CD4-positive, alpha-beta T cell treated with Interferon alpha-2 for 1 hour (primary cell): ENCODE results near the gene TTC6.

Source experiments
- DNase-seq, 2 donors: peaks; one replicate each; pipeline ENCODE4 v3.0.0-alpha.2; 2020 to 2022

Gene TTC6

DNA sequence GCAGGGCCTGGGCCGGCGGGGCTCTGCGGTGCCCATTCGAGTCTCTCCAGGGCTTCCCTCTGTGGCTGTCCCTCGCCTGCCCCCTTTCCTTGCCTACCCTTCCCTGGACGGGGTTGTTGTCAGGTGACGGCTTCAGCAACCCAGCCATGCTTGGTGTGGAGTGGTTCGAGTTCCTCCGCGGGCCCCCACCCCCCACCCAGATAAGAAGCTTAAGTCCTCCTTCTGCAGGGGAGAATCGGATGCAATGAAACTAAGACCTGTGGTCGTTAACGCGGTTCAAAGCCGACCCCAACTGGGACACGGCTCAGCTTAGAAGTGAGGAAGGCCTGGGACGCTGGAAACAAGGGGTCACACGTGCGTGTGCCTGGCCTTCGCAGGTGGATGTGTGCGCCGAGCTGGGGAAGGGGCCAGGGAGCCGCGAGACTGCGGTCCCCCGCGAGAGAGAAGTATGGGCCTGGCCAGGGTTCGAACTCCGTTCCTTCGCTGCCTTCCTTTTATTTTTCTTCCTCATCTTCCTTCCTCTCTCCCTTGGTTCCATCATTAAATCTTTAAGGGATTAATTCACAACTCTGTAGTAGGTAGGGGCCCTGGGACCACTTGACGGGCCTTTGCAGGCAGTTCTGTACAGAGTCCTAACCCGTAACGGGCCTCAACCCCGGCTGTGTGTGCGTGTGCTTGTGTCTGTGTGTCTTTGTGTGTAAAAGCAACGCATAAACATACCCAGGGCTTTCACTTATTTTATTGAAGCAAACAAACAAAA, 3.5 kb downstream of the TTC6 start:
- DNase-seq: no peak

DNA sequence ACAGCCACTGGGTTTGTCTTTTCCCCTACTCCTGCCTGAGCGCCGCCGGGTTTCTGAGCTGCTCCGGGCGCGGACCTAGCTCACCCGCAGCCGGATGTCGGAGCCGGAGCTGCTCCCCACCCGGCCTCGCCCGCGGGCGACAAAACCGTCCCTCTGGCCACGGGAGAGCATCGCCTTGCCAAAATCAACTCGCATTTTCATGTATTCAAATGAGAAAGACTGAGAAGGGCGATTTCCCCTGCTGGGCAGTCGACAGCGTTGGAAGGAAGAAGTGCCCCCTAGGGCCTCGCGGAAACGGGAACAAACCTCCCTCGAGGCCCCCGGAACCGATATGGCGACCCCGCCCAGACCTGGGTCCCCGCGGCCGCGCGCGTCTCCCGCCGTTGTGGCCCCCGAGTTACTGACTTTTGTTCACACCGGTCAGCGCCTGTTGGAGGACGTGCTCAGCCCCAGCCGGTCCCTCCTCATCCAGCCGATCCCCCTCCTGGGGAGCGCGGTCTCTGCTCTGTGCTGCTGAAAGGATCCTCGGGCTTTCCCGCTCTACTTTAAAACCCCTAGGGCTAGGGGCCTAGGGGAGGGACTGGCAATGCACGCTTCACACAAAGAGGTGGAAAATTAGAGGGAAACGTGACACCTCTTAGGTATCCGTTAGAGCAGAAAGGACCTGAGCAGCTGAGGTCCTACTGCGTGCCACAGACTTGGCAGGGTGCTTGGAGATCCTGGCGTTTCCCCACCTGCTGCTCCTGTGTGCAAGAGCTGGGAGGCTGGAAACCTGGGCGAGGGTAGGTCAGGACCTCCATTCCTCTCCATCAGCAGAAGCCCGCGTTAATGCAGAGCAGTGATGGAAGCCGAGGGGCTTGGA, 4.3 kb downstream of the TTC6 start:
- no peak for DNase-seq

DNA sequence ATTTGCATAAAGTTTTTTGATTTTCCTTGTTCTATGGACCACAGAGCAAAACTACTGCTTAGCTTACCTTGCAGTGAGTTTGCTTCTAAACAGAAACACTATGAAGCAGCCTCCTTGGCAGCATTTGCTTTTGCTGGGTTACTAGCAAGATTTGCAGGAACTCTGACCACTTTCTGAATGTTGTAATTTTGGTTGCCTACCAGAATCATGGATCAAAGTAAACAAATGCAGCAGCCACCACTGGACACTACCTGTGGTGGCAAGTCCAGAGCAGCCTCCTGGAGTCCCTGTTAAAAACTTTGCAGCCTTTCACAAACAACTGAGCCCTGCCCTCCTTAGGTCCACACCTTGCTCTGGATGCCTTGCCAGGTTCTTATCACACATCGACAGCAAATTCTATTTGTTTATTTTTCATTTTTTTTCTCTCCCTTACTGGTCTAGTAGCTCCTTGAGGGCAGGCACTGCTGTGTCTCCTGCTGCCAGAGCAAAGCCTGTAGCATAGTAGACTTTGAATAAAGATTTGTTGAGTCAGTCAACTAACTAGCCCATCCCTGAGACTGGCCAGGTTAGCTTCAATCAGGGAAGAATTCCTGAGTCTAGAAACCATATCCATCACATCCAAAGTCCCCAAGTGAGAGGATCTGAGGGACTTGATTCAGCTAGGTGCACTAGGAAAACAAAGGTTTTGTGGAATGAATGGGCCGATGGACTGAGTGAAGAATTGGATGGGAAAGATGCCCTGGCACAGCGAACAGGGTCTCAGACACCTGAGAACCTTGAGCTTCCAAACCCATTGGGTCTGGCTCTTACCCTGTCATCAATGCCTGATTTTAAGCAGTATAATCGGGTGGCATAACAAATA, 5.7 kb downstream of the TTC6 start:
- no peak for DNase-seq

DNA sequence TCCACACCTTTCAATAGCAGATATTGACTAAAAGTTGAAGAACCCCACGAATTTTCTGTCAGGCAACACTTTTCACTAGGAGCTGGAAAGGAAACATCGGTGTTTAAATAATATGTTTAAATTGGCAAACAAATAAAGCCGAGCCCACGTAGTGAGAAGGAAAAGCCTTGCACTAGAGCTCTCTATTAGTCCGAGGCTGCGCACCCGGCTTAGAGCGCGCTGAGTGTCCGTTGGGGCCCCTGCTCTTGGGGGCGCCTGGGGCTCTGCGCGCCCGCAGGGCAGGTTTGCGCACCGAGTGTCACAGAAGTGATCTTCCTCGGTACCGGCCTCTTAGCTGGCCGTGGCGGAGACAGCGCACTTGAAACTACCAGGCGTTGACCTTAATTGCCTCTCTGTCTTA, 6.4 kb downstream of the TTC6 start:
- DNase-seq: no peak

DNA sequence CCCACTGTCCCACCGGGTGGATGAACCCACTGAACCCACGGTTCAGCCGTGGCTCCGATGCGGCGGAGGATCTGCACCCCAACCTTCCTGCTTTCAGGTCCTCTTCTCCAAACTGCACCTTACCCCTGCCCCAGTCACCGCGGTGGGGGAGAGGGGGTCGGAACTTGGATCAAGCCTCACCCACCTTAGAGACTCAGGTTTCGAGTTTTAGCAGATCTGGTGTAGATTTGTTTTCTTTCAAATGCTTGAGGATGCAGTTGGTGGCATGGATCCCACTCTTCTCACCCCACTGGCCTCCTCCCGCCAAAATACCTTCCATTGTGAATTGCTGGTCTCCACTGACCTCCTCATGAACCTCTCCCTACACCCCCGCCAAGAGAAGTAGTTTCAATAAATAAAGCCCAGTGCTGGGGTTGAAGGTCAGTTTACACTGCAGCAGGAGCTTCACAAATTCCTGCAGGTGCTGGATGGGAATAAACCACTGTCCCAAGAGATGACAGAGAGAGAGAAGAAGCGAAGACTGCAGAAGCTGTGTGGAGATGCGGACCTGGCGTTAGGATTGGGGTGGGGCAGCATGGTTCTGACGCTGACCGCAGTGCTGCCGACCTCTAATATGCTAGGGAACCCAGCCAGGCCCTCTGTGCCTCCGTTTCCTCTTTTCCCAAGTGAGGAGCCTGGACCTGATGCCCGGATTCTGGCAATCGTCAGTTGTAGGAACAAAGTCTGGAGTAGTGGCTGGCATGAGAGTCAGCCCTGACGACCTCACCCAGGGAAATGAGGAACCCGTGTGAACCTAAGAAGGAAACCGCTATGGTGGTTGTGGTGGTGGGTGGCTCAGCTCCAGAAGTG, 7.4 kb downstream of the TTC6 start:
- no peak for DNase-seq

DNA sequence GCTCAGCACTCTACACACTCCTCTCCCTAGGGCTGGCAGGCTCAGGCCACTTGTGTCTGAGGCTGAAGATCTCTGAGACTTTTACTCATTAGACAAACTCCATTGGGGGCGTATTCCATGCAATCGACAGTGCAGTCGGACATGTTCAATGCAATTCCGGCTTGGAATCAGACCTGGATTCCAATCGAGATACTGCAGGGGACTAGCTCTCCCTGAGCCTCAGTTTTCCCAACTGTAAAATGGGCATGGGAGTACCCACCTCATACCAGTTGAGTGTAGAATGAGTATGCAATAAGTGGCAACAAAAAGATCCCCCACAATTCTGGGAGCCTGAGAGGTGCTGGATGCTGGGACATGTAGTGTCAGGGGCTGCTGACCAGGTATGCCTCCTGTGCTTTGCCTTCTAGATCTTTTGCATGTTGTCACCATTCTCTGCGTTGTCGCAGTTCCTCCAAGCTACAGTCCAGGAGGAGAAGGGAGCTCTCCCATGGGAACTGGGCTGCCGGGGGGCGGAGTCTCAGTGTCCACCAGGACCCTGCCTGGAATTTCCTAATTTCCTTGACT, 8.3 kb downstream of the TTC6 start:
- no peak for DNase-seq

DNA sequence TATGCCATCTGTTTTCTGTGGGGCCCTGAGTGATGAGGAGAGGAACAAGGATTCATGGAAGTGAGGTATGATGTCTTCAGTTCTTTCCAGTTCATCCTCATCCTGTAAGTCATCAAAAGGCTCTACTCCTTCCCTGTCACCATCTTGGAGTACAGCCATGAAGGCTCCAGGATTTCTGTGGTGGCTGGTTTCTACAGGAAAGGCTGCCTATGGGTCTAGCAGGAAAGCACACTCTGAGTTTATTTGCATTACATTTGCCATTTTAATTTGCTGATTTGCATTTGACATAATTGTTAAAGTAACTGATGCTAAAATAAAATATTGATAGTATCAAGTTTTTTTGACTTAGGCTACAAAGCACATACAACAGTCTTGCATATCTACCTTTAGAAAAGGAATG, 11.2 kb downstream of the TTC6 start:
- DNase-seq: no peak

DNA sequence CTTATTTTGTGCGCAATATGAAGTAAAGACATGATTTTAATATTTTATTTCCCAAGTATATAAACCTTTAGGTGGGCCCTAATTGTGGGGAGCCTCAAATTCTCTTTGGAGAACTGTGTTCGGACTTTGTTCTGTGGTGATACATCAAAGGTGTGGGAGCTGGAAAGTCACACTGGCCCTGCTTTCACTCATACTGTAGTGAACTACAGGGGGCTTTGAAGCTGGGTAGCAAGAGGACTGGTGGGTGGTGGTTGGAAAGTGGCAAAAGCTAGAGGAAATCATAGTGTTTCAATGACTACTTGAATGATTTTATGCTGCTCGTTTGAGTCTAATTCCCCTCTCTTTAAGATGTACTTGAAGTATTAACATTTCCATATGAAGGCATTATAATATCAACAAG, 13.2 kb downstream of the TTC6 start:
- no peak for DNase-seq

DNA sequence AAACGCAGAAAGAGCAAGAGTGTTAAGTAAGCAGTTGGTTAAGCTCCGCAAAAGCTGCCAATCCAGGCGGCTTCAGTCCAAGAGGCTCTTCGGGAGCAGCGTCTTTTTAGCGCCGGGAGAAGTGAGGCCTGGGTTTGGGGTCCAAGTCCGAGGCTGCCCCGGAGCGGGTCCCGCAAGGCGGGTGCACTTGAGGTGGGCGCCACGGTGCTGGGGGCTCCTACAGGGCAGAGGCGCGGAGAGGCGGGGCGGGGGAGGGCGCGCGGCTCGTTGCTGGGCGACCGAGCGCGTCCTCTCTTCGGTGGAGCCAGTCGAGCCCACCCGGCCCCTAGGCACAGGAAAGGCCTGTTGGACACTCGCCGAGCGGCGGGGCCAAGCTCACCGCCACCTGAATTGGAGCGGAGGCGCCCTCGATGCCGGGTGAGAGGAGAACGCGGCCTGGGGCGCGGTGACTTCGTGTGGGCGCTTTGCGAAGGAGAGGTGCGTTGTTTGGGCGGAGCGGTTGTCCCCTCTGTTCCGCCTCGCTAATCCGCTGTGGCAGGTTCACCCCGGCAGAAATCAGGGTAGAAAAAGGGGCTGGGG, 15.6 kb downstream of the TTC6 start:
- DNase-seq: no peak

DNA sequence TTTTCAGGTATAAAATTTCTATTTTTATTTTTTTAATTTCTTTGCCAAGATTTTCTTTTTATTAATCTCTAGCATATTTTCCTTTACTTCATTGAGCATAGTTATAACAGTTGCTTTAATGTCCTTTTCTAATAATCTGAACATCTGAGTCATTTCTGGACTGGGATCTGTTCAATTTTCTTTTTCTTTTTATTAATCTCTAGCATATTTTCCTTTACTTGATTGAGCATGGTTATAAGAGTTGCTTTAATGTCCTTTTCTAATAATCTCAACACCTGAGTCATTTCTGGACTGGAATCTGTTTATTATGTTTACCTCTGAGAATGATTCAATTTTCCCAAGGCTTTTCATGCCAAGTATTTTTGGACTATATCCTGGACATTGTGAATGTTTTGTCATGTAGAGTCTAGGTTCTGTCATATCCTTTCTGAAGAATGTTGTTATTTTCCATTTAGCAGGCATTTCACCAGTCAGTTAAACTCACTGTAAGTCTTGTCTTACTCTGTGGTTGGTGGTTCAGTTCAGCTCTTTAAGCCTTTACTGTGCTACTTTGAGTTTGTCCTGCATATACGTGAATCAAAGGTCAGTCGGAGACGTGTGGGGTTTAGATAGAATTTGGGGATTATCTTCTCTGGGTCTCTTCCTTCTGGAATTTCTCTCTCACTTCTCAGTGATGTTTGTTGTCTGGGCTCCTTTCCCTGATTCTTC, 20.3 kb downstream of the TTC6 start:
- no peak for DNase-seq

DNA sequence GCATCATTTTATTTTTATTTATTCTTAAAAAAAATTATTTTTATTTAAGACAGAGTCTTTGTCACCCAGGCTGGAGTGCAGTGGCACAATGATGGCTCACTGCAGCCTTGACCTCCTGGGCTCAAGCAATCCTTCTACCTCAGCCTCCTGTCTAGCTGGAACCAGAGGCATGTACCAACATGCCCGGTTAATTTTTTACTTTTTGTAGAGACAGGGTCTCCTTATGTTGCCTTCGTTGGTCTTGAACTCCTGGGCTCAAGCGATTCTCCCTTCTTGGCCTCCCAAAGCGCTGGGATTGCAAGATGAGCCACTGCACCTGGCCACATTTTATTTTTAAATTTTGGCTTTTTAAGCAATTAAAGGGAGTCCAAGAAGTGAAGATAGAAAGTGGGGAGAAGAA, 21.4 kb downstream of the TTC6 start:
- no peak for DNase-seq

DNA sequence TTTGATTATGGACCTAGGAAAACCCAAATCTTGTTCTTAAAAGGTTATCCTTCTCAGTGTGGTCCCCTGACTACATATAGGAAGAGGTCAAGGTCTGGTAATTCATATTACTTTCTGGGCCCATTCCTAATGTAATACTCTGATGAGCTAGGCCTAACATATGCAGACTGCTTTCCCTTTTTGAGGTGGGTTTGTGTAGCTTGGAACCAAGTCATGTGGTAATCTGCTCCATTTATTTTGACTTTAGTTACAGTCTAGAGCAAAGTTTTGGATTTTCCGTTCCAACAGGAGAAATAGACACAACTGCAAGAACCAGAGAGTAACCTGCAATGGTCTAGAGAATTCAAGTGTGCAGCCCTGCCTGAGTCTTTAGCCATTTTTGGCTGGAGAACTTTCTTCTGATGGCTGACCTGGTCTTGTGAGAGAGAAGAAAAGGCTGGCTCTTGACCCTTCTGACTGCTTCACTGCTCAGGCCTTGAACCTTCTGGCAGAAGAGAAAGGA, 22.5 kb downstream of the TTC6 start:
- no peak for DNase-seq

DNA sequence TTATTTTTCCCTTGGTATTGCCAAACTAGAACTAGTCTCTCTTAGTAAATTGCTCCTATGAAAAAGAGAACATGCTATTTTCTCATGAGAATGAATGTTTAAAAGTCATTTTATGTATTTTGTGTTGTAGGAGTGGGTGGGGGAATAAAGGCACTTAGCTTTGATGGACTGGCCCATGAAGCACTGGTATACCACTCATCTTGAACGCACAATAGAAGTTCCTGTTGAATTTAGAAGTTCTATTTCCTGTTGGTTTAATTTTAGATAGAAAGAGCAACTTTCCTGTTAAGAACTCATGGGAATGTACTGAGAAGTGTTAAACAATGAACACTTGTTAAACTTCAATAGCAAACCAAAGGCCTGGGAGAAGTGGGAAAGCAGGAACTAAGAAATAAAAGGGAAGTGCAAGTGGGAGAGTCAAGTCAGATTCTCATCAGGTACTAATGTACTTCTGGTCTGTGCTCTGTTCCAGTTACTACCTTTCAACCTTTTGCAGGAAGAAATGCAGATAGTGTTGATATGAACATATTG, 23.1 kb downstream of the TTC6 start:
- DNase-seq: no peak

DNA sequence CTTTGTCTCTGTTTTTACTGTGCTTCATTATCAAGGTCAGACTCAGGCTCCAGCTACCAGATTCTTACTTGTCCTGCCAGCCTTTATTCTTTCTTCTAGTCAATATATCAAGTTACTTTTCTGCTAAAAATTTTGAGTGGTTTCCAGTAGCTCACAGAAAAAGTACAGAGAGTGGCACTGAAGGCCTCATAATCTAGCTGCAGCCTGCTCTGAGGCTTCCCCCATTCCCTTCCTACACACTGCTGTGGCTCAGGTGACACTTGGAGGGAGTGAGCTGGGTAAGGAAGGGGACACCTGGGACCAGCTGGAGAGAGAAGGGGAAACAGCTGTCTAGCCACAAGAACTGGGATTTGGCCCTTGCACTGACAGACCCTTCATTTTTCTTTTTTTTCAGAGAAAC, 25.4 kb downstream of the TTC6 start:
- no peak for DNase-seq

DNA sequence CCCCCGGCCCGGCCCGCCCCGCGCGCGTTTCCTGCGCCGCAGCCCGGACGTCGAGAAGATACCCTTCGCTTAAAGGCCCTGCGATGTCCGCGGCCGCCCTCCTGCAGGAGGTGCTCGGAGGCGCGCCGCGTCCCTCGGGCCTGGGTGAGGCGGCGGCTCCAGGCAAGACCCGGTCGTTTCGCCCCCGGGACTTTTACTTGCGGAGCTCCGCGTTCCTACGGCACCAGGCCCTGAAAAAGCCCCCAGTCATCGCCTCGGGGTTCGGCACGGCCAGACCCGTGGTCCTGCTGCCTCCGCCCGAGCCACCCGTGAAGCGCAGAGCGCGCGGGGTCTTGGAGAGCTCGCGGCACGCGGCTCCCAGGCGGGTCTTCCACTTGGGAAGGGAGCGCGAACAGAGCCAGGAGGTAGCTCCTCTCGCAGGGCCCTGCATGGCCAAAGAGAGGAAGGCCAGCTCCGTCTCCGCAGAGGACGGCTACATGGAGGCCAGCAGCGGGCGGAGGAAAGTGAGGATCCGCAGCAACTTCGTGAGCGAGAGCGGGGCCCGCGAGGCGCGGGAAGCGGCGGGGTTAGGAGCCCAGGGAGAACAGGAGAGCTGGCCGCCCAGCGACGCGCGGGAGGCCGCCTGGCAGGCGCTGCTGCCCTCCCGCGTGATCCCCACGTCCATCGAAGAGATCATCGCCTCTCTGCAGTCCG, 26.9 kb downstream of the TTC6 start:
- no peak for DNase-seq

DNA sequence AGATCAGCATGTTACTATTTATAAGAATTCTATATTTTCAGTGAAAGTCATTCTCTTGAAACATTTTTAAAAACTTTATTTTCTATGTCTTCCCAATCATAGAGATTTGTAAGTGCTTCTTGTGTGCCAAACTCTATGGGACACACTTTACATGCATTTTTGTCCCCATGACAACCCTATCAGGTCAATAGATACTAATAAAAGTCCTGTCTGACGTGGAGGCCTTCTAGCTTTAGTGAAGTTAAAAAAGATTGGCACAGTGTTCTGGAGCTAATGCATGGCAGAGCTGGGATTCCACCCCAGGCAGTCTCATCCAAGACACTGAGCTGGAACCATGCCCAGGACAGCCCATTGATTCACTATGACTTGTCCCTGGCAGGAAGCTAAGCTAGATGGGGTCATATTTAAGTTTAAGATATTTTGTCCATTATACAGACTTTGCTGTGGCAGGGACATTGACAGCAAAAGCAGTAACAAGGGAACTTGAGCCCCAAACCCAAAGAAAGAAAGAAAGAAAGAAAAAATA, 28.1 kb downstream of the TTC6 start:
- DNase-seq: no peak

DNA sequence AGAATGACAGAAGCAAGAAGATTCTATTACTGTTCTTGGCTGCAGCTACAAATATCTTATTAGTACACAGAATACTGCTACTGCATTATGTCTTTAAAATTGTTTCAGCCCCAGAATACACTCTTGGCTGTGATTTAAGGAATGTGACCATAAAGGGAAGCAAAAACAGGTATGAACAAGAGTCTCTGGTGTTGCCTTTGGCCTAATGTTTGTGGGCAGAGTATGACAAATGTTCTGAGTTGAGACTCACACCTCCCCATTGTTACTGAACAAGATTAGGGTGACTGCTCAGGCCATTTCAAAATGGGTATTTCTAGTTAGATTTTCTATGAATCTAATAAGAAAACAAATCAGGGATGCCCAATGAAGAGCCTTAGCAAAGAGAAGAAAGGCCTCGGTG, 28.5 kb downstream of the TTC6 start:
- no peak for DNase-seq

DNA sequence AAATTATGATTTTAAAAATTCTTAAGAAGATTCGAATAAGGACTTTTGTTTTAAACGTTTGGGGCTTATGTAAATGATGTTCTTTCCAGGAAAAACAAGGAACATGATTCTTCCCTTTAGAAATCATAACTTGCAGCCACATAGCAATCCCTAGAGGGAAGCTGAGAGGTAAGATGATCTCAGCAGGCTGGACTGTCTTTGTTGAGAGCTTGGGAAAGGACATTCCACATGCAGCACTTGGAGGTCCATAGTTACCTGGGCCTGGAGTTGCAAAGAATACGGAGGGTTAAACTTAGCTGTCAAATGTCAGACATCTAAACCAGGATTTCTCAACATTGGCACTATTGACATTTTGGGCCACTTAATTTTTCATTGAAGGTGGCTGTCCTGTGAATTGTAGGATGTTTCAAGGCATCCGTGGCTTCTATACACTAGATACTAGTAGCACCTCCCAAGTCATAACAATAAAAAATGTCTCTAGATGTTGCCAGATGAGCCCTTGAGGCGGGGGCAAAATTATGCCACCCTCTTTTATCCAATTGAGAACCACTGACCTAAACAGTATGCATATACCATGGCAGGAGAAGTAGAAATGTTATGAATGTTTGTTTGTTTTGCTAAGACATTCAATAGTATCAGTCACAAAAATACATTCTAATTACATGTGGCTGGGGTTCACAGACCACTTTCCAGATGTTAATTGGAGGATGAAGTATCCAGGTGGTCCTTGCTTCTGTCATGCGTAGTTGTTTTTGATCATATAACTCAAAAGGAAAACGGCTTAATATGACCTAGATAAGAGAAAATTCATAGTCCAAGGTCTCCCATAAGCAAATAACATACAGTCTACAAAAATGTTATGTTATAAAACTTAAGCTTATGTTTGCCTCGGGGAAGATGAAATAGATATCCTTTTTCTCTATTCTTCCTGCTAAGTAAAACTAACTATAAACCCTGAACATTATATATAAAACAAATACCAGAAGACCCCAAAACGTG, 30.5 kb downstream of the TTC6 start:
- DNase-seq: no peak
